ENCODE data around the gene FAM24B.

DNA sequence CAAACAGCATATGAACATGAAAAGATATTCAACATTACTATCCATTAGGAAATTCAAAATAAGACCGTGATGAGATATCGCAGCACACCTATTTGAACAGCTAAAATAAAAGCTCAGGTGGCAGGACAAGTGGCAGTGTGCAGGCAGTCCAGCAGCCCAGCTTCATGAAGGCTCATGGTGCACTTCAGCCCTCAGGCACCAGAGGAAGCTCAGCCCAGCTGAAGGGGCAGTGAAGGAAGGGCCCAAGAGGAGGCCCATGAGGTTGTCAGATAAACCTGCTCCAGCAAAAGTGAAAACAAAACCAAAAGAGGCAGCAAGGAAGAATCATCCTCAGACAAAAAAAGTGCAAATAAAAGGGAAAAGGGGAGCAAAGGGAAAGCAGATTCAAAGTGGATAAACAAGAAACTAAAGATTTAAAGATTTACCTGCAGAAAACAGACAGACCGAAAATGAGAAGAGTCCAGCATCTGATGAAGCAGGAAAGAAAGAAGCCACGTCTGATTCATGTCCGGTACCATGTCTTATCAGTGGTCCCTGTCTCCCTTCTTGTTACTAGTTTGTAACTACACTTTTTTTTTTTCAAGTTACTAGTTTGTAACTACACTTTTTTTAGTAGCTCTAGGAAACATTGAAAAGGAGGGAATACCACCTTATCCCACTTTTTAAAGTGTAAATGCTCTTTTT, 15.0 kb upstream of the FAM24B start:
- TF ChIP-seq, protein P1, sequence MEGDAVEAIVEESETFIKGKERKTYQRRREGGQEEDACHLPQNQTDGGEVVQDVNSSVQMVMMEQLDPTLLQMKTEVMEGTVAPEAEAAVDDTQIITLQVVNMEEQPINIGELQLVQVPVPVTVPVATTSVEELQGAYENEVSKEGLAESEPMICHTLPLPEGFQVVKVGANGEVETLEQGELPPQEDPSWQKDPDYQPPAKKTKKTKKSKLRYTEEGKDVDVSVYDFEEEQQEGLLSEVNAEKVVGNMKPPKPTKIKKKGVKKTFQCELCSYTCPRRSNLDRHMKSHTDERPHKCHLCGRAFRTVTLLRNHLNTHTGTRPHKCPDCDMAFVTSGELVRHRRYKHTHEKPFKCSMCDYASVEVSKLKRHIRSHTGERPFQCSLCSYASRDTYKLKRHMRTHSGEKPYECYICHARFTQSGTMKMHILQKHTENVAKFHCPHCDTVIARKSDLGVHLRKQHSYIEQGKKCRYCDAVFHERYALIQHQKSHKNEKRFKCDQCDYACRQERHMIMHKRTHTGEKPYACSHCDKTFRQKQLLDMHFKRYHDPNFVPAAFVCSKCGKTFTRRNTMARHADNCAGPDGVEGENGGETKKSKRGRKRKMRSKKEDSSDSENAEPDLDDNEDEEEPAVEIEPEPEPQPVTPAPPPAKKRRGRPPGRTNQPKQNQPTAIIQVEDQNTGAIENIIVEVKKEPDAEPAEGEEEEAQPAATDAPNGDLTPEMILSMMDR (IDR thresholded peaks at IDR 0.05) = no peak
- no peak for TF ChIP-seq POLR2A (IDR thresholded peaks at IDR 0.05)

Measured in right lobe of liver (tissue), 4 donors.